ENCODE measurements around the gene MZB1.
A peak's percentile ranks its signal among the peaks of the same experiment; 100 is the strongest.

MZB1 gene

GRCh38 chr5:139406963-139407362, 17.2 kb upstream of the MZB1 start:
- DNase-seq (ENCODE audit: low spot score) (peak; percentile 11), ATAC-seq (ENCODE audit: low read depth) (no peak)
- Histone ChIP-seq H3K4me1 (ENCODE audit: insufficient read depth, poor library complexity, severe bottlenecking) (peaks cover 10% of the 10 kb centered on the region), H3K4me3 (ENCODE audit: severe bottlenecking) (no peak overlapping the region), H3K27me3 (ENCODE audit: insufficient read depth, poor library complexity, severe bottlenecking) (no peaks in the 10 kb centered on the region), H3K9me3 (ENCODE audit: severe bottlenecking) (no peaks in the 10 kb centered on the region), H3K27ac (ENCODE audit: poor library complexity, severe bottlenecking) (no peak overlapping the region), H3K36me3 (ENCODE audit: low read depth) (no peaks in the 10 kb centered on the region)
- TF ChIP-seq CTCF (IDR thresholded peaks at IDR 0.05; ENCODE audit: poor library complexity, severe bottlenecking): no peak

- Histone ChIP-seq H3K27ac (ENCODE audit: poor library complexity, severe bottlenecking) (peak overlapping the region; percentile 76), H3K9me3 (ENCODE audit: severe bottlenecking) (no peaks in the 10 kb centered on the region), H3K4me1 (ENCODE audit: insufficient read depth, poor library complexity, severe bottlenecking) (peaks cover 10% of the 10 kb centered on the region), H3K36me3 (ENCODE audit: low read depth) (no peaks in the 10 kb centered on the region), H3K27me3 (ENCODE audit: insufficient read depth, poor library complexity, severe bottlenecking) (no peaks in the 10 kb centered on the region), H3K4me3 (ENCODE audit: severe bottlenecking) (peak overlapping the region; percentile 39)
- no peak for TF ChIP-seq CTCF (IDR thresholded peaks at IDR 0.05; ENCODE audit: poor library complexity, severe bottlenecking)
- DNase-seq (ENCODE audit: low spot score) (no peak), ATAC-seq (ENCODE audit: low read depth) (no peak)
Observed at GRCh38 chr5:139404484-139404840, 14.7 kb upstream of the MZB1 start.

- Histone ChIP-seq H3K27me3 (ENCODE audit: insufficient read depth, poor library complexity, severe bottlenecking) (no peaks in the 10 kb centered on the region), H3K27ac (ENCODE audit: poor library complexity, severe bottlenecking) (peak within 1 kb of the TSS; percentile 76), H3K4me1 (ENCODE audit: insufficient read depth, poor library complexity, severe bottlenecking) (peaks cover 10% of the 10 kb centered on the region), H3K36me3 (ENCODE audit: low read depth) (no peaks in the 10 kb centered on the region), H3K4me3 (ENCODE audit: severe bottlenecking) (peak within 1 kb of the TSS; percentile 39), H3K9me3 (ENCODE audit: severe bottlenecking) (no peaks in the 10 kb centered on the region)
- peak; percentile 93 for ATAC-seq (ENCODE audit: low read depth)
- no peak for TF ChIP-seq CTCF (IDR thresholded peaks at IDR 0.05; ENCODE audit: poor library complexity, severe bottlenecking)
- DNase-seq (ENCODE audit: low spot score): peak; percentile 99
Observed at GRCh38 chr5:139403787-139404483, 14.2 kb upstream of the MZB1 start, which contains the start of gene SPATA24. SPATA24 (minus strand) TSS chr5:139404089; CDS start chr5:139404060, 29 bp downstream.

GRCh38 chr5:139403418-139403786, 13.7 kb upstream of the MZB1 start:
- Histone ChIP-seq H3K4me3 (ENCODE audit: severe bottlenecking) (peak overlapping the region; percentile 39), H3K27me3 (ENCODE audit: insufficient read depth, poor library complexity, severe bottlenecking) (no peaks in the 10 kb centered on the region), H3K4me1 (ENCODE audit: insufficient read depth, poor library complexity, severe bottlenecking) (peaks cover 10% of the 10 kb centered on the region), H3K36me3 (ENCODE audit: low read depth) (no peaks in the 10 kb centered on the region), H3K9me3 (ENCODE audit: severe bottlenecking) (no peaks in the 10 kb centered on the region), H3K27ac (ENCODE audit: poor library complexity, severe bottlenecking) (peak overlapping the region; percentile 76)
- no peak for TF ChIP-seq CTCF (IDR thresholded peaks at IDR 0.05; ENCODE audit: poor library complexity, severe bottlenecking)
- ATAC-seq (ENCODE audit: low read depth) (peak; percentile 4), DNase-seq (ENCODE audit: low spot score) (no peak)

GRCh38 chr5:139402561-139403158, 12.9 kb upstream of the MZB1 start:
- ATAC-seq (ENCODE audit: low read depth): no peak

More at GRCh38 chr5:139402561-139403158, 12.9 kb upstream of the MZB1 start:
- H3K27me3 ChIP-seq (ENCODE audit: insufficient read depth, poor library complexity, severe bottlenecking): no peaks in the 10 kb centered on the region
- DNase-seq (ENCODE audit: low spot score): no peak
- no peaks in the 10 kb centered on the region for H3K36me3 ChIP-seq (ENCODE audit: low read depth)
- no peak overlapping the region for H3K4me3 ChIP-seq (ENCODE audit: severe bottlenecking)
- peak; percentile 62 for TF ChIP-seq CTCF (IDR thresholded peaks at IDR 0.05; ENCODE audit: poor library complexity, severe bottlenecking)
- peaks cover 10% of the 10 kb centered on the region for H3K4me1 ChIP-seq (ENCODE audit: insufficient read depth, poor library complexity, severe bottlenecking)
- H3K27ac ChIP-seq (ENCODE audit: poor library complexity, severe bottlenecking): peak overlapping the region; percentile 76
- no peaks in the 10 kb centered on the region for H3K9me3 ChIP-seq (ENCODE audit: severe bottlenecking)
